ENCODE data around the gene VPS45.
"Not testable (repeated sequence)": the region's sequence is repeated elsewhere in the genome, so short reads cannot be mapped to it uniquely, and the experiment has no call there.

VPS45 gene

GRCh38 chr1:150162862-150163706 is 95.5 kb downstream of the VPS45 start:
- peak; percentile 92 for DNase-seq

- DNase-seq, result no peak
These were observed 96.6 kb downstream of the VPS45 start for GRCh38 chr1:150164224-150164623.

GRCh38 chr1:150164779-150165178 is 97.2 kb downstream of the VPS45 start:
- DNase-seq, result no peak

GRCh38 chr1:150165622-150166612 is 98.3 kb downstream of the VPS45 start:
- peak; percentile 20 for DNase-seq

GRCh38 chr1:150168960-150169601 is 101.5 kb downstream of the VPS45 start:
- peak; percentile 36 for DNase-seq

GRCh38 chr1:150171801-150172200 is 104.2 kb downstream of the VPS45 start:
- no peak for DNase-seq

GRCh38 chr1:150173141-150173585 is 105.6 kb downstream of the VPS45 start:
- DNase-seq, result no peak

GRCh38 chr1:150176593-150176992 is 109.0 kb downstream of the VPS45 start:
- no peak for DNase-seq

GRCh38 chr1:150178548-150178947 is 111.0 kb downstream of the VPS45 start:
- DNase-seq, result no peak

GRCh38 chr1:150179867-150180266 is 112.3 kb downstream of the VPS45 start:
- no peak for DNase-seq

GRCh38 chr1:150180474-150180873 is 112.9 kb downstream of the VPS45 start:
- no peak for DNase-seq

- DNase-seq, result no peak
These were observed 114.7 kb downstream of the VPS45 start for GRCh38 chr1:150182247-150182646.

- no peak for DNase-seq
These were observed 115.5 kb downstream of the VPS45 start for GRCh38 chr1:150183061-150183460.

GRCh38 chr1:150185481-150185880 is 117.9 kb downstream of the VPS45 start:
- no peak for DNase-seq

GRCh38 chr1:150186438-150186788 is 118.8 kb downstream of the VPS45 start:
- DNase-seq, result not testable (repeated sequence)

- DNase-seq, result peak; percentile 12
These were observed 119.4 kb downstream of the VPS45 start for GRCh38 chr1:150186789-150187559.

GRCh38 chr1:150187560-150187931 is 120.0 kb downstream of the VPS45 start:
- DNase-seq, result no peak

GRCh38 chr1:150192012-150192411 is 124.4 kb downstream of the VPS45 start:
- no peak for DNase-seq

GRCh38 chr1:150194381-150195031 is 126.9 kb downstream of the VPS45 start:
- DNase-seq, result no peak

Data from DMS 273 treated with DMSO at 0.1 percent for 48 hours (cell line).